PFSK-1 (cell line): ENCODE data around the gene KRTAP25-1.

Source experiments
- FOXP2 ChIP-seq: optimal IDR thresholded peaks from 2 replicates; pipeline ENCODE3; 2011; ENCODE audit warnings: borderline replicate concordance, control low read depth, inconsistent platforms; ENCODE audit not compliant: insufficient read depth; ENCODE audit errors: extremely low read length, extremely low read depth
- POLR2AphosphoS5 ChIP-seq: IDR thresholded peaks from 2 replicates; pipeline ENCODE4 v1.6.1; 2012; ENCODE audit warnings: low read depth, mild to moderate bottlenecking, control low read depth, low read length, moderate library complexity
- REST ChIP-seq, 2 experiments: IDR thresholded peaks; 2 replicates each; pipeline versions ENCODE4 v1.6.1 to v1.8.0; 2011 to 2012; ENCODE audit warnings: low read depth in 2 of 2, low read length in 2 of 2, control low read depth in 1 of 2, inconsistent platforms in 1 of 2, mild to moderate bottlenecking in 1 of 2, moderate library complexity in 1 of 2; ENCODE audit not compliant: insufficient read depth in 1 of 2
- SIN3A ChIP-seq: IDR thresholded peaks from 2 replicates; pipeline ENCODE4 v1.6.1; 2012; ENCODE audit warnings: mild to moderate bottlenecking, low read length, moderate library complexity, borderline replicate concordance; ENCODE audit not compliant: insufficient read depth
- TAF1 ChIP-seq: IDR thresholded peaks from 2 replicates; pipeline ENCODE4 v1.6.1; 2012; ENCODE audit warnings: low read length, control low read depth, borderline replicate concordance; ENCODE audit not compliant: insufficient read depth

KRTAP25-1 gene

GRCh38 chr21:30257773-30258172, 31.5 kb downstream of the KRTAP25-1 start:
- TF ChIP-seq TAF1 (no peak), REST (IDR thresholded peaks at IDR 0.05; ENCODE audit: insufficient read depth in 1 of 2, low read depth in 2 of 2, low read length in 2 of 2) (no peak), SIN3A (no peak)

GRCh38 chr21:30256100-30256499, 33.2 kb downstream of the KRTAP25-1 start:
- no peak for TF ChIP-seq TAF1
- TF ChIP-seq REST (IDR thresholded peaks at IDR 0.05; ENCODE audit: insufficient read depth in 1 of 2, low read depth in 2 of 2, low read length in 2 of 2): no peak
- no peak for TF ChIP-seq FOXP2
- no peak for TF ChIP-seq POLR2AphosphoS5
- TF ChIP-seq SIN3A: no peak

GRCh38 chr21:30255679-30256078, 33.6 kb downstream of the KRTAP25-1 start:
- TF ChIP-seq POLR2AphosphoS5: no peak

DNA sequence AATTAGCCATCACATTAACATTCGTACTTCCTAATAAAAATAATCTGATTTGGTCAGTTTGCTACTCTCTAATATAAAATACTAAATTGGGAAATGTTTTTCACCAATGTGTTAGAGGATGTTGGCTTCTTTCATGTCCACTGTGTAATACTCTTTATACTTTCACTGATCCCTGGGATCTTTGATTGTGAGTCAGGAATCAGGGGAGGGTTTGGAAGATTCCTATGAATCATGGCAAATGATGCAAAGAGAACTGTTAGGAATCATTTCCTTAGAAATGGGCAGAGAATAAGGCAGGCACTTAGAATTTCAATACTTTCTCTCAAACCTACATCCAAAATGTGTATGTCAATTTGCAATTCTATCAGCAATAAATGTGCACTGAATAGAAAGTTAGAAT, 37.5 kb downstream of the KRTAP25-1 start:
- TF ChIP-seq TAF1 (no peak), SIN3A (no peak)

DNA sequence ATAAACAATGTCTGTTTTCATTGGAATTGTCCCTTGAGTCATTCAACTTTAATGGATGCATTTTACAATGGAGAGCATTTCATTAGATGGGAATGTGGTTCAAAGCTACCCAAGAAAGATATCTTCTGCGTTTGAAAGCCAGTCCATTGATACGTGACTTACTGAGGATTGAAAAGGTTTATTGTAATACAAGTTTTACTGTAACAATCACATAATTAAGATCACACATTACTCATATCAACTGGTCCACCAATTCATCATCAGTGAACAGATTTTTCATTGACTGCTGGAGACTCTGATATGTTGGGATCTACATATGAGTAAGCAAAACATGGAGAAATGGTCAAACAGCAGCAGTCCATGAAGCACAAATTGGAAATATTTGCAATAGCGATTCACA, 39.4 kb downstream of the KRTAP25-1 start:
- TF ChIP-seq POLR2AphosphoS5: no peak
- TF ChIP-seq FOXP2: no peak
- no peak for TF ChIP-seq REST (IDR thresholded peaks at IDR 0.05; ENCODE audit: insufficient read depth in 1 of 2, low read depth in 2 of 2, low read length in 2 of 2)
- no peak for TF ChIP-seq TAF1
- TF ChIP-seq SIN3A: no peak

- TF ChIP-seq FOXP2: no peak
- no peak for TF ChIP-seq POLR2AphosphoS5
- TF ChIP-seq REST (IDR thresholded peaks at IDR 0.05; ENCODE audit: insufficient read depth in 1 of 2, low read depth in 2 of 2, low read length in 2 of 2): no peak
- no peak for TF ChIP-seq SIN3A
- TF ChIP-seq TAF1: no peak
These were observed 40.5 kb downstream of the KRTAP25-1 start for GRCh38 chr21:30248844-30249243.
